Loucy (cell line): ENCODE results near the gene ANKRD16.

Experiments used
- EZH2phosphoT487 ChIP-seq: fragments of 200-600 bp; IDR thresholded peaks from 2 replicates; pipeline ENCODE4 v1.6.1; 2018; ENCODE audit warnings: antibody characterized with exemption, mild to moderate bottlenecking, moderate library complexity, borderline replicate concordance
- TF ChIP-seq, protein P1 (sequence below): fragments of 200-600 bp; sonication (generic); conservative IDR thresholded peaks from 2 replicates; pipeline ENCODE4 v1.5.1; 2014; ENCODE audit warnings: mild to moderate bottlenecking, antibody characterized with exemption, low read length

DNA sequence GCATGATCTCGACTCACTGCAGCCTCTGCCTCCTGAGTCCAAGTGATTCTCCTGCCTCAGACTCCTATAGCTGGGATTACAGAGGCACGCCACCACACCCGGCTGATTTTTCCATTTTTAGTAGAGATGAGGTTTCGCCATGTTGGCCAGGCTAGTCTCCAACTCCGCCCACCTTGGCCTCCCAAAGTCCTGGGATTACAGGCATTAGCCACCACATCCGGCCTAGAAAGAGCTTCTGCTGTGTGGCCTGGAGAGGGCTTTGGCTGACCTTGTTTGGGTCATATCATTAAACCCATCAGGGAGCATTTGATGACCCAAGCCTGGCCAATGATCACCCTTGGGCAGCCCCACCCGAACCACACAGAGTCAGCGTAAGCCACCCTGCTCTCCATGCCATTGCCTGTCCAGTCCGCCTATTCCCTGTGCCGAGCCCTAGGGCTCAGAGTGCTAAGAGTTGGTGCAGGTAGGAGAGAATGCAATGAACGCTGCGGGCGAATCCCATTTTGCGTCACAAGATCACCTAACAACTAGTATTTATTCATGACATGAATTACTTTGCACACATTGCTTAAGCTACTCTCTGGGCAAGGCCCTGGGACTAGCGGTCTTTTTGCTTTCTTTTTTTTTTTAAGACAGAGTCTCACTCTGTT lies 54.1 kb downstream of the ANKRD16 start:
- TF ChIP-seq, protein P1, sequence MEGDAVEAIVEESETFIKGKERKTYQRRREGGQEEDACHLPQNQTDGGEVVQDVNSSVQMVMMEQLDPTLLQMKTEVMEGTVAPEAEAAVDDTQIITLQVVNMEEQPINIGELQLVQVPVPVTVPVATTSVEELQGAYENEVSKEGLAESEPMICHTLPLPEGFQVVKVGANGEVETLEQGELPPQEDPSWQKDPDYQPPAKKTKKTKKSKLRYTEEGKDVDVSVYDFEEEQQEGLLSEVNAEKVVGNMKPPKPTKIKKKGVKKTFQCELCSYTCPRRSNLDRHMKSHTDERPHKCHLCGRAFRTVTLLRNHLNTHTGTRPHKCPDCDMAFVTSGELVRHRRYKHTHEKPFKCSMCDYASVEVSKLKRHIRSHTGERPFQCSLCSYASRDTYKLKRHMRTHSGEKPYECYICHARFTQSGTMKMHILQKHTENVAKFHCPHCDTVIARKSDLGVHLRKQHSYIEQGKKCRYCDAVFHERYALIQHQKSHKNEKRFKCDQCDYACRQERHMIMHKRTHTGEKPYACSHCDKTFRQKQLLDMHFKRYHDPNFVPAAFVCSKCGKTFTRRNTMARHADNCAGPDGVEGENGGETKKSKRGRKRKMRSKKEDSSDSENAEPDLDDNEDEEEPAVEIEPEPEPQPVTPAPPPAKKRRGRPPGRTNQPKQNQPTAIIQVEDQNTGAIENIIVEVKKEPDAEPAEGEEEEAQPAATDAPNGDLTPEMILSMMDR: no peak
- no peak for TF ChIP-seq EZH2phosphoT487
